ENCODE measurements around the gene NR5A2. TPM values are rescaled to one million over a fixed set of nuclear protein-coding genes. Genes with fewer than 3 reads are reported as not detected.

Gene NR5A2
- total and polyA plus RNA-seq, 2 donors from 2014 or later, result 0.13 to 6.3 TPM

DNA sequence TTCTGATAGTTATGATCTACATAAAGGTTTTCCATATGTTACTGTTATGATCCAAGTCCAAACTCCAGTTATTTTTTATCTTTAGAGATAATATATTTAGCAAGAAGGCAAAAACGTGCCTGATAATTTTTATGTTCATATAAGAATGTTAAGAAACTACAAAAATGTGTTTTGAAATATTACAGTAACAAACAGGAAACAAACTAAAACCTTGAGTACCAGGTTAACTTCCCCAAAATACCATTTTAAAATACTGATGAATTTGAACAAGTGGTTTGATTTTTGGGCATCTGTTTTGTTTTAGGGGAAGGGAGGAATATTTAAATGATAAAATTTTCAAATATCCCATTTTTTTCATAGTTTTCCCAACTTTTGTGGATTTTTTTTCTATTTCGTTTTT is 124.8 kb downstream of the NR5A2 start:
- H3K27ac ChIP-seq (ENCODE audit: low read depth in 2 of 2, low read length in 2 of 2), result no peak overlapping the region
- no peaks in the 10 kb centered on the region for H3K4me1 ChIP-seq (ENCODE audit: control insufficient read depth in 2 of 3, insufficient read depth in 2 of 3, low read depth in 1 of 3, low read length in 3 of 3)
- no peak overlapping the region for H3K9ac ChIP-seq (ENCODE audit: low read length in 3 of 3)
- TF ChIP-seq, protein P1, sequence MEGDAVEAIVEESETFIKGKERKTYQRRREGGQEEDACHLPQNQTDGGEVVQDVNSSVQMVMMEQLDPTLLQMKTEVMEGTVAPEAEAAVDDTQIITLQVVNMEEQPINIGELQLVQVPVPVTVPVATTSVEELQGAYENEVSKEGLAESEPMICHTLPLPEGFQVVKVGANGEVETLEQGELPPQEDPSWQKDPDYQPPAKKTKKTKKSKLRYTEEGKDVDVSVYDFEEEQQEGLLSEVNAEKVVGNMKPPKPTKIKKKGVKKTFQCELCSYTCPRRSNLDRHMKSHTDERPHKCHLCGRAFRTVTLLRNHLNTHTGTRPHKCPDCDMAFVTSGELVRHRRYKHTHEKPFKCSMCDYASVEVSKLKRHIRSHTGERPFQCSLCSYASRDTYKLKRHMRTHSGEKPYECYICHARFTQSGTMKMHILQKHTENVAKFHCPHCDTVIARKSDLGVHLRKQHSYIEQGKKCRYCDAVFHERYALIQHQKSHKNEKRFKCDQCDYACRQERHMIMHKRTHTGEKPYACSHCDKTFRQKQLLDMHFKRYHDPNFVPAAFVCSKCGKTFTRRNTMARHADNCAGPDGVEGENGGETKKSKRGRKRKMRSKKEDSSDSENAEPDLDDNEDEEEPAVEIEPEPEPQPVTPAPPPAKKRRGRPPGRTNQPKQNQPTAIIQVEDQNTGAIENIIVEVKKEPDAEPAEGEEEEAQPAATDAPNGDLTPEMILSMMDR (IDR thresholded peaks at IDR 0.05; ENCODE audit: borderline replicate concordance, extremely low read depth, insufficient read depth), result no peak
- no peak overlapping the region for H3K4me3 ChIP-seq (ENCODE audit: low read length in 3 of 3)
- FAIRE-seq (no peak), DNase-seq (no peak)
- H3K9me3 ChIP-seq (ENCODE audit: control insufficient read depth in 2 of 3, insufficient read depth in 1 of 3, low read length in 3 of 3), result no peaks in the 10 kb centered on the region
- intact Hi-C loops (cut with DNase I), result no loop called here
- no peaks in the 10 kb centered on the region for H3K36me3 ChIP-seq (ENCODE audit: control insufficient read depth in 2 of 3, insufficient read depth in 3 of 3, low read length in 3 of 3)
- H3K27me3 ChIP-seq (ENCODE audit: control insufficient read depth, insufficient read depth, low read length), result no peaks in the 10 kb centered on the region

DNA sequence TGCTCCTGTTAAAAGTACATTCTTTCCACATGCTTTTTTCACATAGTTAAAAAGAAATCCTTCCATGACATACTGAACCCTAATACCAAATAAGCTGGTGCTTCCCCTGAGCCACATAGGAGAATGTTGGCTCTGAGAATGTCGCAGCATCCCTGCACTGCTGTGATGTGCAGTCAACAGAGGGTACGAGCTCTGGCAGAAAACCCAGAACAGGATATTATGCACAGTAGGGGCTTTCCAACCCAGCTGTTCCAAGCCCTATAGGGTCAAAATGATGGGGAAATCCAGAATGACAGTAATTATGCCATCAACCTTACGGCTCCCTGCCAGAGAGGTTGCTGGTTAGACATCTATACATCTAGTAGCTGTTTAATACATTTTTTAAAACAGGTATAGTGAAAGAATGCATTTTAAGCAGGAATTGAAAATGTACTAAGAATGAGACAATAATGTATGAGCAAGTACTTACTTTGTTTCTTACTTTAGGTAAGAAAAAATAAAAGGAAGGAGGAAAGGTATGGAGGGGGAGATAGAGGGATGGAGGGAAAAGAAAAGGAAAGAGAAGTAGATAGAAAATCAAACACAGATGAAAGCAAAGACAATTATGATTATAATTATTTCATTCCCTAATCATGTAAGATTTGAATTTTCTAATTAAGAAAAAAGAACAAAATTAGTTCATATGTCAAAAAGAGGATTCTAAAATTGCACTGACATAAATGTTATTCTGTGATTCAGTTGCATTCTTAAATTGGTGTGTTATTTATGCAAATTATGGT is 126.0 kb downstream of the NR5A2 start:
- H3K4me3 ChIP-seq (ENCODE audit: low read length in 3 of 3), result no peak overlapping the region
- H3K9ac ChIP-seq (ENCODE audit: low read length in 3 of 3), result no peak overlapping the region
- H3K27ac ChIP-seq (ENCODE audit: low read depth in 2 of 2, low read length in 2 of 2), result no peak overlapping the region
- TF ChIP-seq, protein P1 (IDR thresholded peaks at IDR 0.05; ENCODE audit: borderline replicate concordance, extremely low read depth, insufficient read depth), result no peak
- FAIRE-seq (no peak), DNase-seq (no peak)
- no peaks in the 10 kb centered on the region for H3K4me1 ChIP-seq (ENCODE audit: control insufficient read depth in 2 of 3, insufficient read depth in 2 of 3, low read depth in 1 of 3, low read length in 3 of 3)
- no peaks in the 10 kb centered on the region for H3K27me3 ChIP-seq (ENCODE audit: control insufficient read depth, insufficient read depth, low read length)
- no peaks in the 10 kb centered on the region for H3K9me3 ChIP-seq (ENCODE audit: control insufficient read depth in 2 of 3, insufficient read depth in 1 of 3, low read length in 3 of 3)
- no peaks in the 10 kb centered on the region for H3K36me3 ChIP-seq (ENCODE audit: control insufficient read depth in 2 of 3, insufficient read depth in 3 of 3, low read length in 3 of 3)
- intact Hi-C loops (cut with DNase I), result no loop called here

DNA sequence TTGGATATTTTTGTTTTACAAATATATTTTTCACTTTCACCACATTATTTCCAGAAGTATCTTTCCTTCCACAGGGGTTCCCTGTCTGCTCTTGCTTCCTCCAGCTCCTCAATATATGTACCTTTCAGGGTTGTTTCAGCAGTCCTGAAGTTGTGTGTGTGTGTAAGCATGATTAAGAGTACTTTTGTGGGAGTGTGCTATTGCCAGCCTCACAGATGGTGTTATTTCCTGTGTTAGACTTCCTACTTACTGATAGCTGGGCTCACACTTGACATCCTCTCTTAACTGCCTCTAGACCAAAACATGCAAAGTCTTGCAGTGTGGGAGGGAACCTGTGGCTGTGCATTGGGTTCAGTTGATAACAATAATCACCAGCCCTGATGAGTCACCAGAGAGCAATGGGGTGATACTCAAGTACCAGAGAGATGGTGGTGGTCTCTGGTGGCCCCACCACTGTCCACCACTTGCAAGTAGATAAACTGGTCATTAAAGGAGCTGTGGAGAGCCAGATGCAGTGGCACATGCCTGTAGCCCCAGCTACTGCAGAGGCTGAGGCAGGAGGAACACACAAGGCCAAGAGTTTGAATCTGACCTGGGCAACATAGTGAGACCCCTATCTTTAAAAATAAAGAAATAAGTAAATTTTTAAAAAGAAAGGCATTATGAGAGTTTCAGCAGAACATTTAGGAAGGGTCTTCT is 126.7 kb downstream of the NR5A2 start:
- no peak overlapping the region for H3K27ac ChIP-seq (ENCODE audit: low read depth in 2 of 2, low read length in 2 of 2)
- no peaks in the 10 kb centered on the region for H3K4me1 ChIP-seq (ENCODE audit: control insufficient read depth in 2 of 3, insufficient read depth in 2 of 3, low read depth in 1 of 3, low read length in 3 of 3)

More for the DNA sequence above, 126.7 kb downstream of the NR5A2 start:
- H3K36me3 ChIP-seq (ENCODE audit: control insufficient read depth in 2 of 3, insufficient read depth in 3 of 3, low read length in 3 of 3), result no peaks in the 10 kb centered on the region
- H3K9me3 ChIP-seq (ENCODE audit: control insufficient read depth in 2 of 3, insufficient read depth in 1 of 3, low read length in 3 of 3), result no peaks in the 10 kb centered on the region
- FAIRE-seq, result no peak
- TF ChIP-seq, protein P1 (IDR thresholded peaks at IDR 0.05; ENCODE audit: borderline replicate concordance, extremely low read depth, insufficient read depth), result no peak
- no peaks in the 10 kb centered on the region for H3K27me3 ChIP-seq (ENCODE audit: control insufficient read depth, insufficient read depth, low read length)
- H3K4me3 ChIP-seq (ENCODE audit: low read length in 3 of 3), result no peak overlapping the region
- H3K9ac ChIP-seq (ENCODE audit: low read length in 3 of 3), result no peak overlapping the region
- DNase-seq, result no peak
- intact Hi-C loops (cut with DNase I), result no loop called here
